IPS-15b (cell line): ENCODE measurements around the gene MYO1B.

Experiments used
- H3K27me3 ChIP-seq: one replicate; pipeline ENCODE4 v1.6.1; 2013; ENCODE audit warnings: low read length; ENCODE audit not compliant: control insufficient read depth, insufficient read depth
- H3K36me3 ChIP-seq: one replicate; pipeline ENCODE4 v1.6.1; 2013; ENCODE audit warnings: low read length; ENCODE audit not compliant: control insufficient read depth, insufficient read depth
- H3K4me1 ChIP-seq: one replicate; pipeline ENCODE4 v1.6.1; 2013; ENCODE audit warnings: mild to moderate bottlenecking, low read length; ENCODE audit not compliant: control insufficient read depth, insufficient read depth
- H3K4me3 ChIP-seq: one replicate; pipeline ENCODE4 v1.5.1; 2013; ENCODE audit warnings: low read depth, low read length
- H3K9ac ChIP-seq: one replicate; pipeline ENCODE4 v1.6.1; 2013; ENCODE audit warnings: low read depth, mild to moderate bottlenecking, low read length
- H3K9me3 ChIP-seq: one replicate; pipeline ENCODE4 v1.6.1; 2013; ENCODE audit warnings: mild to moderate bottlenecking, low read length; ENCODE audit not compliant: control insufficient read depth, insufficient read depth

Gene MYO1B

DNA sequence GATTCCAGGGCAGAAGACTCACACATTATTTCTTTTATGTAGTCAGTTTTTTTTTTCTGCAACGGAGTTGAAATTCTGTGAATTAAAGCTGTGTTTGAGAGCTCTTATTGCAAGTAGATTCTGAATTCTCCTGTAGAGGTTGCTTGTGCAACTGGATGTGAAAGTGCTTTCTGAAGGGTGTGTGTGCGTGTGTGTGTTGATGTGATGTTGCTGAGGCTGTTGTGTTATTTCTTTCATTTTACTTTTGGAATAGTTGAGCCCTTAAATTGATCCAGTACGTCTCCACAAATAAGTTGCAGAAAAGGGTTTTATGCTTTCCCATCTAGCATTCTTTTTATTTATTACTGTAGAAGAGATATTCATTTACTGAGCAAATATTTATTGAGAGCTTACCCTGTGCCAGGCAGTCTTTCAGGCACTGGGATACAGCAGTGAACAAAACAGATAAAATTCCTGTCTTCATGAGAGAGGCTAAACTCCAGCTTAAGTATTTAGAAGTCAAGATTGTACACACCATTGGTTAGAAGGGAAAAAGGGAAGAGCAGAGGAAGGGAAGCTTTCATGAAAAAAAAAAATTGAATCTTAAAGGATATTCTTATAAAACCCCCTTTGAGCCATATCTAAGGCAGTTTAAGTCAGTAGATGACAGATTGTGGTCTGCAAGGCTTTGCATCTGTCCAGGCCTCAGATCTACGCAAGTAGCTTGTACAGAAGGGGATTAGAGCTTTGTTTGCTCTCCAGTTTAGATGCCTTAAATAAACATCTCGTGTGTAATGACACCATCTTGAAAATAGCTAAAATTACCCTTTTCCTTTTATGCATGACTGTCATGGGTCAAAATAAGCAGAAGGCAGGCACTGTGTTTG is 58.2 kb downstream of the MYO1B start:
- H3K9ac ChIP-seq = no peak overlapping the region
- no peaks in the 10 kb centered on the region for H3K27me3 ChIP-seq
- H3K4me3 ChIP-seq = no peak overlapping the region
- H3K4me1 ChIP-seq = peaks cover 2% of the 10 kb centered on the region
- no peaks in the 10 kb centered on the region for H3K36me3 ChIP-seq
- H3K9me3 ChIP-seq = no peaks in the 10 kb centered on the region

- H3K36me3 ChIP-seq = no peaks in the 10 kb centered on the region
- H3K9ac ChIP-seq = no peak overlapping the region
- no peak overlapping the region for H3K4me3 ChIP-seq
- peaks cover 3% of the 10 kb centered on the region for H3K4me1 ChIP-seq
- H3K9me3 ChIP-seq = no peaks in the 10 kb centered on the region
- H3K27me3 ChIP-seq = no peaks in the 10 kb centered on the region
These were observed 60.0 kb downstream of the MYO1B start for GRCh38 chr2:191304939-191305875.

DNA sequence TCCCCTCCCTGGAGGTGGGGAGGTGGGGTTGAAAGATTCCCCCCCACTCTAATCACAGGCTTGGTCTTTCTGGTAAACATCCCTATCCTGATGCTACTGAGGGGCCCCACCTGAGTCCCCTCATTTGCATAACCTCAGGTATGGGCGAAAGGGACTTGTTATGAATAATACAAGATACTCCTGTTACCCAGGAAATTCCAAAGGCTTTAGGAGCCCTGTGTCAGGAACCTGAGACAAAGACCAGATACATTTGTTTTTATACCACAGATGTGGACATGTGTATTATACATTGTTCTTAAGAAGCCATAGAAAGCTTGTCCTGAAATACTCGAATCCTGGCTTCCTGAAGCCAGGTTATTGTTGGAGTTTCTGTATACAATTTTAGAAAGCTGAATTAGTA is 62.8 kb downstream of the MYO1B start:
- Histone ChIP-seq H3K27me3 (no peaks in the 10 kb centered on the region), H3K9me3 (no peaks in the 10 kb centered on the region), H3K9ac (no peak overlapping the region), H3K4me3 (no peak overlapping the region), H3K36me3 (no peaks in the 10 kb centered on the region), H3K4me1 (peaks cover 3% of the 10 kb centered on the region)

DNA sequence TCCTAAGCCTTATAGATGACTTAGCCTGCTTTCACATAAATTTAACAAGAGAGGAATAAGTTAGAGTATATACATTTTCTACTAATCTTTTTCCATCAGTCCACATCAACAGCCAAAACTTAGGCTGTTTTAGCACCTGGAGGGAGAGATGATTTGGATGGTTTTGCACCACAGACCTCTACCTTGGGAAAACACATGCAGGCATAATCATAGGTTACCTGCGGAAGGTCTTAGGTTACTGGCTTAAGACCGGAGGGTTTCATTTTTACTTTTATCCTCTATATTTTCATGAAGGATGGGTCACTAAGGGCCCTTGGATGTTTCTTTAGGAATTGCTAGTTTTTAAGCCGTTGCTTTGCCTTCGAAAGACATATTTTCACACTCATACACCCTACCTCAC is 66.0 kb downstream of the MYO1B start:
- Histone ChIP-seq H3K9me3 (no peaks in the 10 kb centered on the region), H3K9ac (no peak overlapping the region), H3K27me3 (no peaks in the 10 kb centered on the region), H3K4me1 (peaks cover 3% of the 10 kb centered on the region), H3K4me3 (no peak overlapping the region), H3K36me3 (no peaks in the 10 kb centered on the region)

DNA sequence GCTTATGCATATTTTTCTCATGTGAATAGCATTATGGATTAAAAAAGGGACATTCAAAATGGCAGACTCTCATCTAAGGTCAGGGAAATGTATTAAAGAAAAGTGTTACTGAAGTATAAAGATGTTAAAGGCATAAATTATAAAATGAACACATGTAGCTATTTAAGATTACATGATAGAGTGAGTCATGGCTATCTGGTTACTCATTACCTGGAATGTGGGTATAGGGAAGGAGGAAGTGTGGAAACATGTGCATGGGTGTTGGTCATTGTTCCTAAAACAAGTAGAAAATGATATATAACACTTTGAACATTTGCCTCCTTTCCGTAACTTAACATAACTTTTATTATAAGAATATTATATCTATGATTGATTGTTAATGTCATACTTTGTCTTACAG is 66.4 kb downstream of the MYO1B start:
- no peaks in the 10 kb centered on the region for H3K9me3 ChIP-seq

DNA sequence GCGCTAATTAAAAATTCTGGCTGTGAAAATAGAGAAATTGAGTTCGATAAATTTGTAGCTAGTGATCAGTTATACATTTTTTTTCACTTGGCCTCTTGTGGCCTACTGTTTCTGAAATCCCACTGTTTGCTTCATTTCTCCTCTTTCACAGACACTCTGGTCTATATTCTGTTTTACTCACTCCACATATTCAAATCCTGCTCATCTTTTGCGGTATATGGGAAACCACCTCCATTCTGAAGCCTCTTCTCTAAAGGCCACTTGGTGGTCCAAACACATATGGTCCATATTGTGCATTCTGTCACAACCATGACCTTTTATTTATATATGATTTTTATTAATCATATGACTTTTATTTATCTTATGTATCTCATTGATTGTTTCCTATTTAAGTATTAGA is 67.0 kb downstream of the MYO1B start:
- no peaks in the 10 kb centered on the region for H3K36me3 ChIP-seq
- H3K4me3 ChIP-seq = no peak overlapping the region
- H3K27me3 ChIP-seq = no peaks in the 10 kb centered on the region
- H3K9me3 ChIP-seq = no peaks in the 10 kb centered on the region
- H3K4me1 ChIP-seq = peaks cover 3% of the 10 kb centered on the region
- no peak overlapping the region for H3K9ac ChIP-seq

More for the DNA sequence above, 66.4 kb downstream of the MYO1B start:
- Histone ChIP-seq H3K4me1 (peaks cover 3% of the 10 kb centered on the region), H3K4me3 (no peak overlapping the region), H3K9ac (no peak overlapping the region), H3K27me3 (no peaks in the 10 kb centered on the region), H3K36me3 (no peaks in the 10 kb centered on the region)

DNA sequence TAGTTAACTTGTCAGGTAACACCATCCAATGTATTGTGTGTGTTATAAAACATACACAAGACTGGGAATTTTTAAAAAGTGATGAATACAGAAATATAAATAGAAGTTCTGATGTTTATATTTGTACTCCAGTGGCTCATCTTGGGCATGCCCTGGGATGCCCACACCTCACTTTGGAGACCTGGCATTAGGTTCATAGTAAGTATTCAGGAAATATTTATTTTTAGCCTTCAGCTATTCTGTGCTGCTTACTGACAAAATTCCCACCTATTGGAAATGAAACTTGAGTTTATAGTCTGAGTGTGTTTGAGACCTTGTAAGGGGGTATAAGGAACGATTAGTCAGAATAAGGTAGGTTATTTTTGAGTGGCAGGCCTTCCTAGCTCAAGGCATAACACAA is 67.5 kb downstream of the MYO1B start:
- Histone ChIP-seq H3K4me3 (no peak overlapping the region), H3K9me3 (no peaks in the 10 kb centered on the region), H3K36me3 (no peaks in the 10 kb centered on the region), H3K9ac (no peak overlapping the region), H3K4me1 (peaks cover 3% of the 10 kb centered on the region), H3K27me3 (no peaks in the 10 kb centered on the region)

- Histone ChIP-seq H3K9me3 (no peaks in the 10 kb centered on the region), H3K27me3 (no peaks in the 10 kb centered on the region), H3K4me3 (no peak overlapping the region), H3K36me3 (no peaks in the 10 kb centered on the region), H3K9ac (no peak overlapping the region), H3K4me1 (no peaks in the 10 kb centered on the region)
These were observed 69.6 kb downstream of the MYO1B start for GRCh38 chr2:191314697-191315364.

GRCh38 chr2:191315365-191315752 is 70.2 kb downstream of the MYO1B start:
- Histone ChIP-seq H3K9ac (no peak overlapping the region), H3K4me3 (no peak overlapping the region), H3K36me3 (no peaks in the 10 kb centered on the region), H3K9me3 (no peaks in the 10 kb centered on the region), H3K27me3 (no peaks in the 10 kb centered on the region), H3K4me1 (no peaks in the 10 kb centered on the region)

- Histone ChIP-seq H3K4me3 (no peak overlapping the region), H3K36me3 (no peaks in the 10 kb centered on the region), H3K27me3 (no peaks in the 10 kb centered on the region), H3K9ac (no peak overlapping the region), H3K9me3 (no peaks in the 10 kb centered on the region), H3K4me1 (peaks cover 7% of the 10 kb centered on the region)
These were observed 71.2 kb downstream of the MYO1B start for GRCh38 chr2:191316246-191316994.
